ENCODE data around the gene MEIKIN.

- TF ChIP-seq CTCF (IDR thresholded peaks at IDR 0.05) (no peak), POLR2A (IDR thresholded peaks at IDR 0.05) (no peak)
Observed at GRCh38 chr5:131825404-131826013, 120.0 kb downstream of the MEIKIN start.
